DMS153 treated with DMSO at 0.1 percent for 48 hours (cell line): ENCODE data around the gene MKS1.

ENCODE experiments used
- DNase-seq: peaks from one replicate; lab custom pipeline; 2025; ENCODE audit not compliant: unreplicated experiment; lab: John Stamatoyannopoulos, UW

MKS1 gene

DNA sequence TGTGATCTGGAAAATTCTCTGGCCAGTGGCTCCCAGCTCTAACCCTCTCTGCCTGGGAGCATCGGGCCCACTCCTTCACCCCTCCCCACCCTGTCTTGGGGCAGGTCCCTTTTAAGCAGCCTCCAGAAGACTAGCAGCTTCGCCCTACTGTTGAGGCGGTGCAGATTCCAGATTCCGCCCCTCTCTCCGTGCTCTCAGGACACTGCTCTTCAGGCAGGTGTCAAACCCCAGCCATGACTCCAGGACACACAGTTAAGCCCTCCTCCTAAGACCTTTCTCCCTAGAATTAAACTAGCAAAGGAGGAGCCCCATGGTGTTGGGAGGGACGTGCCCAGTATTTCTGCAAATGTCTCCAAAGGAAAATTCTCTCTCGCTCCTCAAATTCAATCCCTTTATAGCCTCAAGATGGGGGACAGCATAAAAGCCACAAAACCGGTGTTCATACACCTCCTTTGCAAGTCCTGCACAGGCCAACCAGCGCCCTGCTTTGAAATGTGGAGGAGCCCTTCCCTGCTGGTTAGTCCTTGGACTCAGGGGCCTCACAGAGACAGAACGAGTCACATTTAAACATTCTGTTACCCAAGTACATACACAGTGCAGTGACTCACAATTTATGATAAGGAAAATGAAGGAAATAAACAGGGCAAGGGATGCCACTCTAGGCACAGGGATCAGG is 26.5 kb upstream of the MKS1 start:
- DNase-seq, result no peak

DNA sequence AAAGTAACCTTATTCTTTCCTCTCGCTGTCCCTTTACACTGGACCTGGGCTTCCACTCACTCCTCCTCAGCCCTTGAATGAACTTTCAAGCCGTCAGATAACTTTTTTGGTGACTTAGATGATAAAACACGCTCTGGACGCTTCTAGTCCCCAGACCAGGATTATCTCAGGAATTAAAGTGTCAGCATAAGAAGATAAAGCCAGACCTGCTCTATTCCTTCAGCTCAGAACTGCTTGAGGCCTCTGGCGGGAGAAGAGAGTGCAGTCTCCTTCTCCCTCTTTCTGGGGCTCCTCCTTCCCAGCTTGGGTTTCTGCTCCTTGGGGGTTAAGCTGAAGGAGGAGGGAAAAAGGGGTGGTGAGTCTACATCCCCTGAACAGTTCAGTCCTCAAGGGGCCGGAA is 25.9 kb upstream of the MKS1 start:
- no peak for DNase-seq

DNA sequence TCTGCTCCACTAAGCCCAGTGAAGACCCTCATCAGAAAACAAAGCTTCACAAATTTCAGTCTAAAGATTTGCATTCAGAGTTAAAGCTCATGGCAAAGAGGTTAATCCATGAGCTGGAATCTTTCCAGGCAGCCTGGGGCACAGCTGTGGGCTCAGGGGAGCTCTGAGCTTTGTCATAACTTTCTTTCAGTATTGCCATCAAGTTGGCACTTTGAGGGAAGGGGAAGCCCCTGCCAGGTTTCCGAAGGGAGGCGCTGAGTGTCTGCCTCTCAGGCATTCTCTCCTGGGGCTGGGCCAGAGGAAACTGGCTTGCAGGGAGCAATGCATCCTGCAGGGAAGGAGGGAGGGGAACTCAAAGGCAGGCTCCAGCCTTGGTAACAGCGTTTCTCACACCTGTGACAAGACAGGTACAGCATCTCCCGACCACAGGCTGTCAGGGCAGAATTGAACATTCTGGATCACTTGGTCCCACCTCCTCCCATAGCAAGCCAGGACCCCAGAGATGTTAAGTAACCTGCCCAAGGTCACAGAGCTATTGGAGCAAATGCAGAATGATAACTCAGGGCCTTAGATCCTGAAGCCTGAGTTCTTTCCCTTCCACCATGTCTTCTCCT is 23.2 kb upstream of the MKS1 start:
- no peak for DNase-seq

DNA sequence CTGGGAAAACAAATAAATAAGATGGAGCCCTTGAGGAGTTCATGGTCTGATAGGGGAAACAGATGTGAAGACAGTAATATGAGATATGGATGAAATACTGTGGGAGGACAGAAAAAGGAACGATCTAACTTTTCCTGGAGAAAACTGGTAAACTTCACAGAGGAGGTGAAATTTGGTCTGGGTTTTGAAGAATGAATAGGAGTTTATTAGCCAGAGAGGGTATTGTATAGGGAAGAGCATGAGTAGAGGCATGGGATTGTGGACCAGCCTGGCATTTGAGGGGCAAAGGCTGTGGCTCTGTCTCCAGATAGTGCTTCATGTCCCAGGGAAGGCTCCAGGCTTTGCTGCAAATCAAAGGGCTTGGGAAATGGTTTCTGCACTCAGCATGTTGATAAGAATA is 20.9 kb upstream of the MKS1 start:
- DNase-seq, result no peak

DNA sequence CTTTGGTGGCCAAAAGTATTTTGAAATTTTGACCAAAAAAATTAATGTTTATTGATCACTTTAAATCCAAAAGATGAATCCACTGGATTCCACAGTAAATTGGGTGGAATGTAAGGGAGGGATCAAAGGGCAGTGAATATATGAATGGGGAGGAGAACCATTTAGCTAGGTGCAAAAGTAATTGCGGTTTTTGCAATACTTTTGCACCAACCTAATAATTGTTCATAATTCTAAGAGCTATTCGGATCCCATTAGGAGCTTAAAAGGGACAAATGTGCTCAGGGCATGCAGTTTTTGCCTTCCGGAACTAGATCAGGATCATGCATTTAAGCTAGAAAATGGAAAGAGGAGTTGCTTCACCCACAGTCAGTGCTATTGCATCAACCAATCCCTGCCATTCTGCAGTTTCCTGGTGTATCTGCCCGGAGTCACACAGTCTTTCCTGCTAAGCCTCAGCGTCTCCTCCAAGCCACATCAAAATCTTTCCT is 19.1 kb upstream of the MKS1 start, which contains the start of gene LPO:
Gene LPO, plus strand, starts transcription at position 438 of the 488 bp plus-strand sequence. CDS start 4,396 bp downstream, outside the sequence.
- no peak for DNase-seq

DNA sequence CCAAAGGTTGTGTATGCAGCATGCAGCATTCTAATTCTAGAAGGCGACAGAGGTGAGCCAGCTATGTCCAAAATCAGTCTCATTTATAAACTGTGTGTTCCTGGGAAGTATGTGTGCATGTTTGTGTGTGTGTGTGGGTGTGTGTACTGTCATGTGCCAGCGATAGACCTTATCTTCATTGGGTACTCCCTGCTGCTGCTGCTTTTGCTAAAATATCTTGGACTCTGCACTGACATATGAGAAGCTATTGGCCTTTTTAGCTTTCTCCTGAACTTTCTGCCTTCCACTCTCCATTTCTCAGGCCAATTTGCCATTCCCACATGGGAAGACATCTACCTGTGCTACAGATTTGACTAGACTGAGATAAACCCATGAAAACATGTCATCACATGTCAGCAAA is 17.3 kb upstream of the MKS1 start:
- no peak for DNase-seq

DNA sequence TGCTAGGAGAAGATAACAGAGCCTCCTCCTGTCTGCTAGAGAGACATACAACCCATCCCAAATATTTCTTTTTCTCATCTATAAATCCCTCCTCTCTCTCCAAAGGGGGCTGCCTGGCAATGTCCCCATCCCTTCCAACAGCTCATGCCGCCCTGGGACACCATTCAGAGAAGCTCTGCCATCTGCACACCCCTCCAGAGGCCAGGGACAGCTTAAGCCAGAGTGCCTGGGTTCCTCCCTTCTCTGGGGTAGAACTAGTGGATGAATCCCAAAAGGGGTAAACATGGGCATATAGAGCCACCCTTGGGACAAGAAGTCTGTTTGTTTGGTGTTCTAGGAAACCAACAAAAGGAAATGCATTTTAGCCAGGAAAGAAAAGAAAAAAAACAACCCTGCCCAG is 16.8 kb upstream of the MKS1 start:
- DNase-seq, result no peak

DNA sequence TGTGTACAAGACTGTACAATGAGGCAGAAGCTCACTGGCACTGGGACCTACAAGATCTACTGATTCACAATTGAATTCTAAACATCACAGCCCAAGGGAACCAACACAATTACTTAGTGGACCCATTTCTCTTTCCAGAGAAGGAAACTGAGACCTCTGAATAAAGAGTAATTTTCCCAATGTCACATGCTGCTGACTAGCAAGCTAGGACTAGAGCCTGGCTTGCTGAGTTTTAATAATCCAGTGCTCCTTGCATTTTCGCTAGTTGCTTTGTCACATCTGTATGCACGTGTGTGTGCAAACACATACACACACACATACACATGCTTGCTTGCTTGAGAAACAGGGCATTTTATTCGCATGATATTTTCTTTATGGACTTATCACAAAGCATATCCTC is 15.5 kb upstream of the MKS1 start:
- DNase-seq, result no peak

DNA sequence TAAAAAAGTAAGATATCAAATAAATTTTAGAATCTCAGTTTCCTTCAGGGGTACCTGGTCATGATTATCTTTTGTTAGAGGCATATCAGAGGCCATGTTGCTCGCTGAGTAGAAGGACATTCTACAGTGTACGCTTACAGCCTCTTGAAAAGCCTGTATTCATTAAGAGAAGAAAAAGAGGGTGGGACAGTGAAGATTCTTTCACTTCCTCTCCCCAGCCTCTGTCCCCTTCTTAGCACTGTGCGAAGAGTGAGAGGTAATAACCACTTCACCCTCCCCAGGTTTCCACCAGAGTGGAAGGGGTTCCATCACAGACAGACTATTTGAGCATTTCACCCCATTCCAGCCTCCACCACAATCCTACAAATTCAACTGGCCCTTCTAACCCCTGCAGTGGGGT is 14.5 kb upstream of the MKS1 start:
- DNase-seq, result no peak

DNA sequence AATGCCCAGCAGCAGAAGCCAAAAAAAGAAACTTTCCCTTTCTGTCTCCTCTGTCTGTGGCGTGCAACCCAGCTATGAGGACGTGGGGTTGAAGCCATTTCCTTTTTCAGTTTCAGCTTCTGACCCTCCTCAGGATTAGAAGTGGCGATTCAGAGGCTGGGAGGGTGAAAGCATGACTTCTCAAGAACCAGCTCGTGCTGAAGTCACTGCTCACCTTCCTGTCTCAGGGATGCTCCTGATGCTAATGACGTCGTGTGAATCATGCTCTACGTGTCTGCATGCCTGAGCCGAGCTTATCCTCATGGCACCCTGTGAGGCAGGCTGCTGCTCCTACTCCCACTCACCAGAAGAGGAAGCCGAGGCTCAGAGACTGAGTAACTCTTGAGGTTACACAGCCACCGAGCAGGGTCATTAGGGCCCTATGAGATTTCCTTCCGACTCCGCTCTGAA is 13.7 kb upstream of the MKS1 start:
- DNase-seq, result no peak

DNA sequence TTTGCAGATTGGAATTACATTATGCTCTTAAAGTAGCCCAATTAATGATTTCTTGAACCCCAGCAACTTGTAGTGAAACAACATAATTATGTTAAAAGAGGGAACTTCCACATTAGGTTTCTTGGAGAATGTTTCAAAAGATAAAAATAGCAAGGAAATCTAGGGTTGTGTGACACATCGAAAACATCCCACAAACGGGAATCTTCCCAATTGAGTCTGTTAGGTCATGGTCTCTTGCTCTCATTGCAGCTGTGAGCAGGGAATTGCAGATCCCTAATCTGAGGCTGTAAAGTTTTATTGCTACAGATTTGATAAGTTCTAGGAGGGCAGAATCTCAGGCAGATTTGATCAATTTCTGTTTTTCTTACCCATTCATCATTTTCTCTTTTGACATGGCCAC is 12.6 kb upstream of the MKS1 start:
- no peak for DNase-seq

DNA sequence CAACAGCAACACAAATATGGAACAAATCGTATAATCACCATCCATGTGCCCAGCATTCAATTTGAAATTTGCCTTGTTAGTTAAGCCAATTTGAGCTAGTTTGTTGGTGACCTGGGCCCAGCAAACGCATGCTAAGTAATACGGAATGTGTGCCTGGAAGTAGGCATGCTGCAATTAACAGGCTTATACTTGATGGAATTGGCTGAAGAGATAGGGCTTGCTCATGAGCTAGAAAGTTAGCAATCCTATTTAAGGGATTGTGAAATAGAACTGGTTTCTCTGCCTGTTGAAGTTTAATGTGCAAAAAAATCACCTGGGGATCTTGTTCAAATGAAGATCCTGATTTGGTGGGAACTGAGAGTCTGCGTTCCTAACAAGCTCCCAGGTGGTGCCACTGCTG is 10.8 kb upstream of the MKS1 start:
- no peak for DNase-seq

DNA sequence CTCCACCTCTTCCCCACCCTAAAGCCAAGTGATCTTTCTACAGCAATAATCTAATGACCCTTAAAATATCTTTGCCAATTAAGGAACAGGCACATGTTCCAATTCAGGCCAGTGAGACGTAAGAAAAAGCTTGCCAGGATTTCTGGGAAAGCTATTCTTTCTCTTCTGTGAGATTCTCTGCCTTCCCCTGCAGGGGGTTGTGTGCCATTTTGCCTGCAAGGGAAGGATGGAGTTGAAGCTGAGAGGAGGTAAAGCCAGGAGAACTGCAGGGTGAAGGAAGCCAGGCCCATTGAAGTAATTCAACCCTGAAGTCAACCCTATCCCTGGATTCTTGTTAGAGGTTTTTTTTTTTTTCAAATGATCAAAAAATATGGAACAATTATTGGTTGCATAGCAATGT is 10.3 kb upstream of the MKS1 start:
- no peak for DNase-seq

DNA sequence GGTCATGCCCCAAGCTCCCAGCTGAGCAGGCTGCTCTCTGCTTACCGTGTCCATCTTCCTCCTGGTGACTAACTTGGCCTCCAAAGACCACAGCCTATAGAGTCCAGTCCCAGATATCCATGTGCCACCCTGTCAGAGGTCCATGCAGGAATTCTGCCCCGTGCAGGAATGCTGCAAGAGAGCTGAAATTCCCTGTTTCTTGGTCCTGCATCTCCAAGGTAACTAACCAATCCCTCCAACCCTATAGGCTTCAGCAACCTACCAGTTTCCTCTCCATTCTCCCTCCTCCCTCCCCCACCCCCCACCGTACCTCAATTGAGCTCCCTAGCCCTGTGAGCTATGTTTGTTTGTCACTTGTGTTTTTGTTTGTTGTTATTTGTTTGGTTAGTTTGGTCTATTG is 9.6 kb upstream of the MKS1 start:
- DNase-seq, result no peak

DNA sequence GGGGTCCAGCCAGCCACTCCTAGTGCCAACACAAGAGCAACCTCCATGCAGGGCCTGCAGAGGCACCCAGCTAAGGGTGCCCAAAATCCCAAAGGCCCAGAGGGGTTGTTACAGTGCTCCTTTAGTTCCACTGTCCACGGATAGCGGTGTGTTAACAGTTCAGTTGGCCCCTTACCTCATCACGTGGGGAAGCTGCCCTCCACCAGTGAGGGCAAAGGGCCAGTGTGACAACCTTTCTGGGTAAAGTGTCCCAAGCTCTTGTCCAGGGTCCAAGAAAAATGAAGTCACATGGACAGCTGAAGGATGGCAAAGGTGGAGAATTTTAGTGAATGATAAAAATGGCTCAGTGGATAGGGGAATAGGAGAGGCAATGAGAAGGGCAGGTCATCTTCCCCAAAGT is 8.7 kb upstream of the MKS1 start:
- no peak for DNase-seq

DNA sequence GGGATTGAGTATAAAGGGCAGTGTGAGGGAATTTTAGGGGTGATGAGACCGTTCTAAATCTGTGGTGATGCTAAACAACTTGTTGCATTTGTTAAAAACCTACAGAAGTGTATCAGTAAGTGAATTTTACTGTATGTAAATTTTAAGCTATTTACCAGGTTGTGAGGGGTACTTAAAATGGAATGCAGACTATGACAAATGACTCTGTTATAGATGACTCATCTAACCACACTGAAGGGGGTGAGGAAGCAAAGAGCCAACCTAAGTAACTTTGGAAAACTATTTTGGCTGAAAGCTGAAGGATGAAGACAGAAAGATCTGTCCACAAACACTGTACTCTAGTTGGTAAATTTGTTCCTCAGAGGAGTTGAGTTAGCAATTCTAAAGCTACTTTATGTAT is 5.3 kb upstream of the MKS1 start:
- DNase-seq, result no peak

DNA sequence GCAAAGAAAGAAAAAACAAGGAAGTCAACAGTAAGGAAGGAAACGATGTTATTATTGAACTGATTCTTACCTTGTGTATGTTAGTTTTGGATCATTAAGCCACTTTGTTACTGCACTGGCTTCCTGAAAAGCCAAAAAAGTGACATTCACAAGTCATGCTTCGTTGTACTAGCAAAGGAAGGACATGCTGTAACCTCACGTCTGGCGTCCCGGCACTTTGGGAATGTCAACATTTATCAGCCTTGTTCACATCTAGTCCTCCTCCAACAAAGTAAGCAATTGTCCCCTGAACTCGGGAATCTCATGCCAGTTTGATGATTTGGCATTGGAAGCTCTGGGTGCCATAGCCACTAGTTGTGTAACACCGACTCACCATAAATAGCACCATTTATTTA is 731 bp upstream of the MKS1 start:
- peak; percentile 36 for DNase-seq

DNA sequence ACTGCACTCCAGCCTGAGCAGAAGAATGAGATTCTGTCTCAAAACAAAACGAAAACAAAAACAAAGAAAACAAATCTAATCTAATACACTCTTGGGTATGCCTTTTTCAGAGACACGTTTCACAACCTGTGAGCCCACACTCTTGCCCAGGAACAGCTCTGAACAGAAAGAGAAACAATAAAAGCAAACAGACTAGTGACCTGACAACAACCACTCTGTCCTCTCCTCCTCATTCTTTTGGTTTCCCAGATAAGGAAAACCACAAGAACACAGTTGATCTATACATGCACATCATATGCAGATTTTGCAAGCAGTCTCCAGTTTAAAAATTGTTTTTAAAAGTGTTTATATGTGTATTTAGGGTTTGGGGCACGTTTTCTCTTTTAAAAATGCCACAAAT is 1.3 kb downstream of the MKS1 start:
- DNase-seq, result no peak

DNA sequence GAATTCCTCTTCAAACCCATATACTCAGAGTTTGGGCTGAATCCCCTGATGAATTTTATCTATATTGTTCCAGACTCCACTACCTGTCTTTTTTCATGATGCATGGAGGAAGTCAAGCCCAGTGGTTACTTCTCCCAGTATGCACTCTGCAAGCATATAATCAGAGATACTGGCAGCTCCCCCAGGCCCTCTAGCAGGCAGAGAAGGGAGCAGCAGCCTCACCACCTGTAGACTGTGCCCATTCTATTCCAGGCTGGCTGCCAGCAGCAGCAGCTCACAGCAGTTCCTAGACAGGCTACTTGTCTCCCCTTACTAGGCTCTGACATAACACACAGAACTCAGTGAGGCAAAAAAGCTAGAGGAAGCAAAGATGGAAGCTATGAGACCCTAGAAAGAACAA is 3.4 kb downstream of the MKS1 start:
- DNase-seq, result no peak

DNA sequence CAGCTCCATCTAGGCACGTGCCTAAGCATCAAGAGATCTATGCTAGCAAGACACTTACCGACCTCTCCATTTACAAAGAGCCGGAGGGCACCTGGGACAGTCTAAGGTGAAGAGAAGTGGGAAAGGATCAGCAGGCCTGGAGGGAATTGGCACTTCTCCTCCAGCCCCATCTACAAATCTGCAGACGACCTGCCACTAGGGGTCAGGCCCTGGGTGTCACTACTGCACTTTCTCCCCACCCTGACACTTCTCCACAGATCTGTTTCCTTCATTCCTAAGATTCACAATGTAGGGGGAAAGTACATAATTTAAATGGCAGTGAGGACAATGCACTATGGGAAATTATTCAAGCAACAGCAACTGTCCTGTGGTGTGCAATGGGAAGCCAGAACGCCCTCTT is 8.1 kb downstream of the MKS1 start:
- no peak for DNase-seq

DNA sequence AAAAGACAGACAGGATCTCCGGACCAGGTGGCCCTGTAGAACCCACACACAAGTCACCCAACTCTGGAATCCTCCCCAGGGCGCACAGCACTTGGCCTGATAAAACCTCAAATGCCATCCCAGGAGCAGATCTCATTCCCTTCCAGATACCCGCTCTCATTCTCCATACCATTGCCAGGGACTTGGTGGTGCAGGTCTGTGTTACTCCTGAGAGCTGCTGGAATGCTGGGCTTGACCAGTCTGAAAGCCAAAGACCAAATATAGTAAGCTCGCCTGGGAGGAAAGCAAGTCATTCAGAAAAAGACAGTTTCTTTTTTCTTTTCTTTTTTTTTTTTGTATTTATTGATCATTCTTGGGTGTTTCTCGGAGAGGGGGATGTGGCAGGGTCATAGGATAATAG is 10.7 kb downstream of the MKS1 start:
- no peak for DNase-seq

DNA sequence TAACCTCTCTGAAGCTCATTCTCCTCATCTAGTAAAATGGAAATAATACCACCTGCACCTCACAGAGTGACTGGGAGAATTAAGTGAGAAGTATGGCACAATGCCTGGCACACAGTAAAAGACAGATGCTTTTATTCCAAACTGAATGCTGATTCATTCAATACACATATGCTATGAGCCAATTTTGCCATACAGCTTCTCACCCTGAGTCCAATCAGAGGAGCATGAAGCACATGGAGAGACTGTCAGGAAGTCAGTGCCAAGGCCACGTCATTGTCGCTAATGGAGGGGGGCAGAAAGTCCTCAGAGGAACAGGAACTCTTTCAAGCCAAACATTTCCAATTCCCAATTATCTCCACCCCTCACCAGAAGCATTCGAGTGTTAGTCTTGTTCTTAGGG is 11.6 kb downstream of the MKS1 start:
- no peak for DNase-seq

DNA sequence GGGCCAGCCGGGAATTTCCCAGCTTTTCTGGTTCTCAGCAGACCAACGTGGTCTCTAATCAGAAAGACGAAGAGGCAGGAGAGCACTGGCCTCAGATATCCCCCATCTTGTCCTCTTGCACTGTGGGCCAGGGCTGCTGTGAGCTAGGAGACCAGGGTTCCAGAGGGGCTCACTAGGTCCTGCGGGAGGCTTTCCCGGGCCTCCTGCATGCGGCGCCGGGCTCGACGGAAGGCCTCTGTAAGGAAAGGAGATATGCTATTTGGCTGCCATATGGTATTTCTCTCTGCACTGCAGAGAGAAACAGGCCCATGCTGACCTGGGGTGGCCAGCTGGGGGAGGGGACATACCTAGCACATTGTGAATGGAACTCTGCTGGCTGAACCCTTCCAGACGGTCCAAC is 13.1 kb downstream of the MKS1 start:
- no peak for DNase-seq
